Glutamatergic neuron (in vitro differentiated cells): ENCODE results near the gene OBP2A. TPM values are rescaled to one million over a fixed set of nuclear protein-coding genes. Genes with fewer than 3 reads are reported as not detected.
A peak's percentile ranks its signal among the peaks of the same experiment; 100 is the strongest.
"Not testable (repeated sequence)": the region's sequence is repeated elsewhere in the genome, so short reads cannot be mapped to it uniquely, and the experiment has no call there.

Experiments
- DNase-seq: peaks from one replicate; pipeline ENCODE4 v3.0.0; 2022
- H3K27ac Mint-ChIP-seq: one replicate; pipeline ENCODE4 v1.8.0; 2020; ENCODE audit warnings: mild to moderate bottlenecking, mixed read lengths, inconsistent platforms; ENCODE audit not compliant: unreplicated experiment
- H3K27me3 Mint-ChIP-seq: one replicate; pipeline ENCODE4 v1.8.0; 2020; ENCODE audit warnings: mild to moderate bottlenecking, moderate library complexity, mixed read lengths, inconsistent platforms; ENCODE audit not compliant: unreplicated experiment
- H3K36me3 Mint-ChIP-seq: one replicate; pipeline ENCODE4 v1.8.0; 2020; ENCODE audit warnings: mild to moderate bottlenecking, mixed read lengths, inconsistent platforms; ENCODE audit not compliant: unreplicated experiment
- H3K4me1 Mint-ChIP-seq: one replicate; pipeline ENCODE4 v1.8.0; 2020; ENCODE audit warnings: mild to moderate bottlenecking, low read depth, mixed read lengths, inconsistent platforms; ENCODE audit not compliant: unreplicated experiment
- H3K4me3 Mint-ChIP-seq: one replicate; pipeline ENCODE4 v1.8.0; 2020; ENCODE audit warnings: mild to moderate bottlenecking, mixed read lengths, inconsistent platforms; ENCODE audit not compliant: unreplicated experiment
- H3K9me3 Mint-ChIP-seq: one replicate; pipeline ENCODE4 v1.8.0; 2020; ENCODE audit warnings: mild to moderate bottlenecking, moderate library complexity, mixed read lengths, inconsistent platforms; ENCODE audit not compliant: unreplicated experiment
- long read RNA-seq: library from polyadenylated mRNA; unstranded; transcript quantifications from one replicate; pipeline ENCODE4 v2.0.0, GENCODE V29; 2020; ENCODE audit not compliant: unreplicated experiment
- total RNA-seq: library from RNA; stranded (reverse); fragmentation: NEBNext Ultra II Directional; extraction: Animal tissue kit (Norgen Biotek cat#: 25700); gene quantifications from one replicate; pipeline ENCODE4 v1.2.1, GENCODE V29; 2021; ENCODE audit not compliant: unreplicated experiment
- TF ChIP-seq, protein P1 (sequence below): fragments of 200-600 bp; sonication (generic); IDR thresholded peaks from one replicate; pipeline ENCODE4 v1.5.0; 2021; ENCODE audit not compliant: partially characterized antibody, unreplicated experiment

OBP2A gene, protein sequence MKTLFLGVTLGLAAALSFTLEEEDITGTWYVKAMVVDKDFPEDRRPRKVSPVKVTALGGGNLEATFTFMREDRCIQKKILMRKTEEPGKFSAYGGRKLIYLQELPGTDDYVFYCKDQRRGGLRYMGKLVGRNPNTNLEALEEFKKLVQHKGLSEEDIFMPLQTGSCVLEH
- total RNA-seq: not detected
- long read RNA-seq: 0 reads

DNA sequence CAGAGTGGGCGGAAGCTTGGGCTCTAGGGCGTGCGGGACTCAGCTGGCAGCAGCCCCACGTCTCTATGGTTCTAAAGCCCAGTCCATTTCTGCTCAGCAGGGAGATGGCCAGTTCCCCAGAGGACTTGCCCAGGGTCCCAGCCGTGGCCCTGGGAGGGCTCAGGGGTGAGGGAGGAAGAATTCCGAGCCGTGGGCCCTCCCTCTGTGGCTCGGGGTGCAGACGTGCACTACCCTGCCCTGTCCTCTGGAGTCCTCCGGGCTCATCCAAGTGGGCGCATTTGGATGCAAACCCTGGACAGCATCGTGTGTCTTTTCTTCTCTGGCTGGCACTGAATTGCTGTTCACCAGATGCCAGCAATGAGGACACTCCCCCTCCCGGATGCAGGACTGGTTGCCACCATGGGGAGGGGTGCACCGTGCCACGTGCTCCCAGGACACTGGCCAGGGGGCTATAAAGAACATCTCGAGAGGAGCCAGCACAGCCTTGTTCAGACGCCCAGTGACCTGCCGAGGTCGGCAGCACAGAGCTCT, at the start of gene OBP2A:
Gene OBP2A, plus strand, starts transcription at position 481 of the 531 bp plus-strand sequence. CDS start 55 bp downstream, outside the sequence.
- not testable (repeated sequence) for H3K27ac Mint-ChIP-seq, DNase-seq, H3K27me3 Mint-ChIP-seq, H3K36me3 Mint-ChIP-seq, H3K4me1 Mint-ChIP-seq, H3K4me3 Mint-ChIP-seq, H3K9me3 Mint-ChIP-seq

DNA sequence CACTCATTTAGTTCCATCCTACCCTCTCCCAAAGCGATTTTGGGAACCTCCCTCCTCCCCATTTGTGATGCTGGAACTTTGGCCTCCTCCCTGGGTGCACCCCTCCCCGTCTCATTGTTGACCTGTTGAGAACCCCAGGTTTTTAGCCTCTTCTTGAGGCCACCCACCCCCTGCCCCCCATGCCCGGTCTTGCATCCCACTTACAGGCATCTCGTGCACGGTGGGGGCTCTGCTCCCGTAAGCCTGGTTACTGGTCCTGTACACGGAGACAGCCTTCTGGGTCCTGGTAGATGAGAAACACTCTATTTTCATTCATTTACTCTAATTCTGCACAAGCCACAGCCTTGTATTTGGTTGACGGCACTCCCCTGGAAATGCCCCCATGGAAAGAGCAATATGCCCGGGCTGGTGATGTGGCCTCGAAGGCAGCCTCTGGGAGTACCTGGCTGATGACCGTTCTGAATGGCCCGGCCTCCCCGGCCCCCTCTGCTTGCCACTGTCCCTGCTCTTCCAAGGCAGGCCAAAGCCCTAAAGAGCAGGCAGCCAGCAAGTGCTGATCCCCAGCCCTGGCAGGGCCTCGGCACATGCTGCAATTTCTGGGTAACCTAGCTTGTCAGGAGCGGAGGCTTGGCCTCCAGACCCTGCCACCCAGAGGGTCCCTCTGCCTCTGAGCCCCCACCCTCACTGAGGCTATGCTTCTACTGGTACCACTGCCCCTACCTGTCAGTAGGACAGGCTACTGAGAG, 47.4 kb upstream of the OBP2A start:
- peaks cover 3% of the 10 kb centered on the region for H3K4me1 Mint-ChIP-seq
- no peak for DNase-seq
- H3K27ac Mint-ChIP-seq: peak overlapping the region; percentile 28
- TF ChIP-seq, protein P1, sequence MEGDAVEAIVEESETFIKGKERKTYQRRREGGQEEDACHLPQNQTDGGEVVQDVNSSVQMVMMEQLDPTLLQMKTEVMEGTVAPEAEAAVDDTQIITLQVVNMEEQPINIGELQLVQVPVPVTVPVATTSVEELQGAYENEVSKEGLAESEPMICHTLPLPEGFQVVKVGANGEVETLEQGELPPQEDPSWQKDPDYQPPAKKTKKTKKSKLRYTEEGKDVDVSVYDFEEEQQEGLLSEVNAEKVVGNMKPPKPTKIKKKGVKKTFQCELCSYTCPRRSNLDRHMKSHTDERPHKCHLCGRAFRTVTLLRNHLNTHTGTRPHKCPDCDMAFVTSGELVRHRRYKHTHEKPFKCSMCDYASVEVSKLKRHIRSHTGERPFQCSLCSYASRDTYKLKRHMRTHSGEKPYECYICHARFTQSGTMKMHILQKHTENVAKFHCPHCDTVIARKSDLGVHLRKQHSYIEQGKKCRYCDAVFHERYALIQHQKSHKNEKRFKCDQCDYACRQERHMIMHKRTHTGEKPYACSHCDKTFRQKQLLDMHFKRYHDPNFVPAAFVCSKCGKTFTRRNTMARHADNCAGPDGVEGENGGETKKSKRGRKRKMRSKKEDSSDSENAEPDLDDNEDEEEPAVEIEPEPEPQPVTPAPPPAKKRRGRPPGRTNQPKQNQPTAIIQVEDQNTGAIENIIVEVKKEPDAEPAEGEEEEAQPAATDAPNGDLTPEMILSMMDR: no peak
- peaks cover 6% of the 10 kb centered on the region for H3K27me3 Mint-ChIP-seq
- peak overlapping the region; percentile 72 for H3K4me3 Mint-ChIP-seq
- H3K36me3 Mint-ChIP-seq: no peaks in the 10 kb centered on the region
- no peaks in the 10 kb centered on the region for H3K9me3 Mint-ChIP-seq

DNA sequence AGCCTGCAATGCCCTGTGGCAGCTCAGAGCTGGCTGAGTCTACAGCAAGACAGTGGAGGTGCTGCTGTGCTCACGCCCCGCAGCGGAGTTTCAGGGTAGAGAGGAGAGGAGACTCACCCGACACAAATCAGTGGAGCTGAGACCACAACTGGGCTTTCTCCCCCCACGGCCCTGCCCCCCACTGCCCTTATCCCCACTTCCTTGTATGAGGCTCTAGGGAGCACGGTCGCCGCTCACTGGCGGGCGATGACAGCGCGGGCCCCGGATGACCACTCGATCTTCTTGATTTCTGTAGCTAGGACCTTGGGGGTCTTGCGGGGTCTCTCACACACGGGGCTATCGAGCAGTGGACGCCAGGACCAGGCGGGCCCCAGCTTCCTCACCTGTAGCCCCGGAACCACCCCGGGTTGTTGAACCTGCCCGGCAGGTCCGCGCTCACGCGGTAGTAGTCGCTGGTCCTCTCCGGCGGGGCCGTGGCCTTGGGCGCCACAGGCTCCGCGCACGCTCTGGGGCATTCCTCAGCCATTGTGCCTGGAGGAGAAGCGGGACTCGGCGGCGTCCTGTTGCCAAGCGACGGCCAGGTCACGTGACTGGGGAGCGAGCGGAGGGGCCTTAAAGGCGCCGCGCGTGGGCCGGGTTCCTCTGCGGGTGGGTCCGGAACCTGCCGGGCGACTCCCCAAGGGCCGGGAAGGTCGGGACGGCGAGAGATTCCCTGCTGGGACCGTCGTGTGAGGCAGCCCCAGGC, 46.4 kb upstream of the OBP2A start:
- TF ChIP-seq, protein P1: no peak
- peaks cover 3% of the 10 kb centered on the region for H3K4me1 Mint-ChIP-seq
- H3K27ac Mint-ChIP-seq: no peak overlapping the region
- peak overlapping the region; percentile 72 for H3K4me3 Mint-ChIP-seq
- no peaks in the 10 kb centered on the region for H3K9me3 Mint-ChIP-seq
- peak; percentile 96 for DNase-seq
- no peaks in the 10 kb centered on the region for H3K36me3 Mint-ChIP-seq
- H3K27me3 Mint-ChIP-seq: peaks cover 6% of the 10 kb centered on the region

DNA sequence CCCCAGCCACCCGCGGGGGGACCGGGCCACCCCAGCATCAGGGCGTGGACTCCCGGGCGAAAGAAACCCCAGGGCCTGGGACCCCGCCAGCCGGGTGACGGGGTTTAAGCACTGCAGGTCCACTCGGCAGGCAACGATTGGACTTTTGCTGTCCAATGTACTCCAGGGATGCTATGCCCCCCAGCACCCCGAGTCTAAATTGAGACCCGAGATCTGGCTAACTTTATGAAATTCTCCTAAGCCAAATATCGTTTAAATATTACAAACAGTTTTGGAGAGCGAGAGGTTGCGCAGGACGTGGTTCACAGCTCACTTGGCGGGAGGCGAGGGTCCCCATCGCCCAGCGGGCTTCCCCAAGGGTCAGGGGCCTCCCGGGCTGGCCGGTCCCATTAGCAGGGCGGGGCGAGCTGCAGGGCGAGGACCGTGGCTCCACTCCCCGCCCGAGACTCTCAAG, 45.8 kb upstream of the OBP2A start:
- H3K9me3 Mint-ChIP-seq: no peaks in the 10 kb centered on the region
- H3K4me1 Mint-ChIP-seq: peaks cover 3% of the 10 kb centered on the region
- peak overlapping the region; percentile 85 for H3K4me3 Mint-ChIP-seq
- TF ChIP-seq, protein P1: no peak
- DNase-seq: no peak
- peaks cover 6% of the 10 kb centered on the region for H3K27me3 Mint-ChIP-seq
- no peaks in the 10 kb centered on the region for H3K36me3 Mint-ChIP-seq
- H3K27ac Mint-ChIP-seq: no peak overlapping the region

DNA sequence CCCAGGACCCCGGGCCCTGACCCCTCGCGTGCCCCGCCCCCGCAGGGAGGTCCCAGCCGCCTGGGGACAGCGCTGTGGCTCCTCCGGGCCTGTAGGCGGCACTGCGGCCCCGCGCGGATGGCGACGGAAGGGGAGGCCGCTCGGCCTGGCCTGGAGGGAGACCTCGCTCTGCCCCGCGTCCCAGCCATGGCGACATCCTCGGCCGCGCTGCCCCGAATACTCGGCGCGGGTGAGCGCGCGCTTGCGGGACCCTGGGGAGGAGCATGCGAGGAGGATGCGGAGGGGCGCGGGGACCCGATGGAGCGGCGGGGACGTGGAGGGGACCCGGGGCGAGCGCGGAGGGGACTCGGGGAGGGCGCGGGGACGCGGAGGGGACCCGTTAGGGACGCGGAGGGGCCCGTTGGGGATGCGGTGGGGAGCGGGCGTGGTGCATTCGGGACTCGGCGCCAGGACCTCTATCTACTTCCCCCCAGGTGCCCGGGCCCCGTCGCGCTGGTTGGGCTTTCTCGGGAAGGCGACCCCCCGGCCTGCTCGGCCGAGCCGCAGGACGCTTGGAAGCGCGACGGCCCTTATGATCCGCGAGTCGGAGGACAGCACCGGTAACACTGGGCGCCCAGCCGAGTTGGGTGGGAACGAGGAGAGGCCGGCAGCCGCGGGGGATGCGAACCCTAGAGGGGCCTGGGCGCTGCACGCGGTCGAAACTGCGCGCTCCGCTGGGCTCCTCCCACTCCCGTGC, 45.2 kb upstream of the OBP2A start, which contains the start of gene MRPS2:
Gene MRPS2, plus strand, starts transcription at position 158 of the 736 bp plus-strand sequence. Its CDS starts 29 bp downstream, at position 187.
- Mint-ChIP-seq H3K36me3 (no peaks in the 10 kb centered on the region), H3K27me3 (peaks cover 8% of the 10 kb centered on the region), H3K9me3 (peaks cover 2% of the 10 kb centered on the region), H3K27ac (no peak within 1 kb of the TSS), H3K4me3 (peak within 1 kb of the TSS; percentile 87), H3K4me1 (peaks cover 3% of the 10 kb centered on the region)
- TF ChIP-seq, protein P1: peak; percentile 62
- peak; percentile 98 for DNase-seq
